ENCODE measurements around the gene MINDY4. TPM values are rescaled to one million over a fixed set of nuclear protein-coding genes. Genes with fewer than 3 reads are reported as not detected.

Gene MINDY4
- total and polyA plus RNA-seq, 4 donors, result 7.2 to 13.8 (median 9.1) TPM

DNA sequence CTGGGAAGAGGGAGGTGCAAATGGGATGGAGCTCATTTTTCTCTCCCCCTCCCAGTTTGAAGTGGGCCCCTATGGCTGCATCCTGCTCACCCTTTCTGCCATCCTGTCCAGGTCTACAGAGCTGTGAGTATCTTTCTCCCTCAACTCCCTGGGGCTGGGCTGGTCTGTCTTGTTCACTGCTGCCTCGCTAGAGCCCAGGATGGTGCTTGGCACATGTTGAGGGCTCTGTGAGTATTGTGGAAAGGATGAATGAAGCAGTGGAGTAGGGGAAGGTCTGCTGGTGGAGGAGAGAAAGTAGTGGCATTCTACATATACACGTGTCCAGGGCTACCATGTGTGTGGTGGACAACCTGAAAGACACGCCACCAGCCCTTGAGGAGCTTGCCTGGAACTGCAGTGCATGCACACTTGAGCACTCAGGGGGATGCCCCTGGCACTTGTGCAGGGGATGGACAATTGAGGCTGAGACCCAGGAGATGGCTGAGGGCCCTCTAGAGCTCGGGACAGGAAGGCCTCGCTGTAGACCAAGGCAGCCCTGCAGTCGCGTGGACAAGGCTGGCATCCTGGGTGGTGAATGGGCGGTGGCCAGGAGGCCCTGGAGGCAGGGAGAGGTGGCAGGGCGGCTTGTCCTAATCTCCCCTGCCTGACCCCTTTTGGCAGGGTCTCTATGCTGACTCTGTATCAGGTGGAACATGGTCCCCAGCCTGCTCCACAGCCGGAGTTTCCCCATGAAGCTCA lies 88.2 kb downstream of the MINDY4 start:
- H3K4me1 ChIP-seq (ENCODE audit: control insufficient read depth, insufficient read depth, low read length), result peaks cover 46% of the 10 kb centered on the region
- H3K36me3 ChIP-seq (ENCODE audit: control insufficient read depth, insufficient read depth, low read length), result peaks cover 31% of the 10 kb centered on the region
- no peak overlapping the region for H3K27ac ChIP-seq (ENCODE audit: low read depth, low read length)
- DNase-seq (ENCODE audit: low read depth in 4 of 6, low spot score in 6 of 6), result no peak
- H3K9me3 ChIP-seq (ENCODE audit: control insufficient read depth, insufficient read depth, low read length), result no peaks in the 10 kb centered on the region
- 88% methylated on average over 10 of the region's 10 CpGs for WGBS (ENCODE audit: insufficient coverage)
- H3K4me3 ChIP-seq (ENCODE audit: low read depth, low read length), result no peak overlapping the region
- H3K27me3 ChIP-seq (ENCODE audit: control insufficient read depth, insufficient read depth, low read length), result no peaks in the 10 kb centered on the region

- Histone ChIP-seq H3K27me3 (ENCODE audit: control insufficient read depth, insufficient read depth, low read length) (no peaks in the 10 kb centered on the region), H3K27ac (ENCODE audit: low read depth, low read length) (no peak overlapping the region), H3K4me1 (ENCODE audit: control insufficient read depth, insufficient read depth, low read length) (peaks cover 52% of the 10 kb centered on the region), H3K4me3 (ENCODE audit: low read depth, low read length) (no peak overlapping the region), H3K36me3 (ENCODE audit: control insufficient read depth, insufficient read depth, low read length) (peaks cover 26% of the 10 kb centered on the region), H3K9me3 (ENCODE audit: control insufficient read depth, insufficient read depth, low read length) (no peaks in the 10 kb centered on the region)
- 76% methylated on average over 7 of the region's 13 CpGs for WGBS (ENCODE audit: insufficient coverage)
- DNase-seq (ENCODE audit: low read depth in 4 of 6, low spot score in 6 of 6), result no peak
Observed at GRCh38 chr7:30859940-30860496, 88.8 kb downstream of the MINDY4 start.

GRCh38 chr7:30861612-30862011 lies 90.4 kb downstream of the MINDY4 start:
- WGBS (ENCODE audit: insufficient coverage), result 73% methylated on average over 7 of the region's 7 CpGs
- no peak overlapping the region for H3K27ac ChIP-seq (ENCODE audit: low read depth, low read length)

GRCh38 chr7:30862995-30863705 lies 91.9 kb downstream of the MINDY4 start:
- peak overlapping the region; percentile 53 for H3K27ac ChIP-seq (ENCODE audit: low read depth, low read length)
- no peaks in the 10 kb centered on the region for H3K27me3 ChIP-seq (ENCODE audit: control insufficient read depth, insufficient read depth, low read length)
- DNase-seq (ENCODE audit: low read depth in 4 of 6, low spot score in 6 of 6), result peak in 2 of 6 donors; percentile 26 to 36
- H3K36me3 ChIP-seq (ENCODE audit: control insufficient read depth, insufficient read depth, low read length), result peaks cover 26% of the 10 kb centered on the region
- no peaks in the 10 kb centered on the region for H3K9me3 ChIP-seq (ENCODE audit: control insufficient read depth, insufficient read depth, low read length)
- H3K4me3 ChIP-seq (ENCODE audit: low read depth, low read length), result no peak overlapping the region
- H3K4me1 ChIP-seq (ENCODE audit: control insufficient read depth, insufficient read depth, low read length), result peaks cover 61% of the 10 kb centered on the region
- 74% methylated on average over 9 of the region's 9 CpGs for WGBS (ENCODE audit: insufficient coverage)

More at GRCh38 chr7:30861612-30862011, 90.4 kb downstream of the MINDY4 start:
- H3K4me1 ChIP-seq (ENCODE audit: control insufficient read depth, insufficient read depth, low read length), result peaks cover 61% of the 10 kb centered on the region
- DNase-seq (ENCODE audit: low read depth in 4 of 6, low spot score in 6 of 6), result no peak
- H3K4me3 ChIP-seq (ENCODE audit: low read depth, low read length), result no peak overlapping the region
- H3K36me3 ChIP-seq (ENCODE audit: control insufficient read depth, insufficient read depth, low read length), result peaks cover 26% of the 10 kb centered on the region
- H3K27me3 ChIP-seq (ENCODE audit: control insufficient read depth, insufficient read depth, low read length), result no peaks in the 10 kb centered on the region
- no peaks in the 10 kb centered on the region for H3K9me3 ChIP-seq (ENCODE audit: control insufficient read depth, insufficient read depth, low read length)

DNA sequence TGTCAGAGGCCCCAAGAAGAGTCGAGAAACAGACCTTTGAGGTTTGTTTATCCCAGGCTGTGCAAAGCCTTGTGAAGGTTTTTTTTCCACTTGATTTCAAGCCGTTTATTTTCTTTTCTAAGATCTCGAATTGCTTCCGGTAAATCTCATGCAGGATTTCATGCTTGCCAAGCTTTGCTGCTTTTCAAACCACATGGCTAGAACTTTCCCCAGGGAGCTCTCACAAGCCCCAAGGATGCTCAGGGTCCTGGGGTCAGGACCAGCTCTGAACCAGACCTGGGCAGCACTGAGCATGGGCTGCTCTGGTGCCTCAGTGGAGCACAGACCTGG lies 92.5 kb downstream of the MINDY4 start:
- H3K9me3 ChIP-seq (ENCODE audit: control insufficient read depth, insufficient read depth, low read length), result no peaks in the 10 kb centered on the region
- H3K27ac ChIP-seq (ENCODE audit: low read depth, low read length), result peak overlapping the region; percentile 36
- peaks cover 26% of the 10 kb centered on the region for H3K36me3 ChIP-seq (ENCODE audit: control insufficient read depth, insufficient read depth, low read length)
- H3K4me3 ChIP-seq (ENCODE audit: low read depth, low read length), result no peak overlapping the region
- 47% methylated on average over 4 of the region's 4 CpGs for WGBS (ENCODE audit: insufficient coverage)
- peak in 1 of 6 donors; percentile 65 for DNase-seq (ENCODE audit: low read depth in 4 of 6, low spot score in 6 of 6)
- peaks cover 61% of the 10 kb centered on the region for H3K4me1 ChIP-seq (ENCODE audit: control insufficient read depth, insufficient read depth, low read length)
- no peaks in the 10 kb centered on the region for H3K27me3 ChIP-seq (ENCODE audit: control insufficient read depth, insufficient read depth, low read length)

DNA sequence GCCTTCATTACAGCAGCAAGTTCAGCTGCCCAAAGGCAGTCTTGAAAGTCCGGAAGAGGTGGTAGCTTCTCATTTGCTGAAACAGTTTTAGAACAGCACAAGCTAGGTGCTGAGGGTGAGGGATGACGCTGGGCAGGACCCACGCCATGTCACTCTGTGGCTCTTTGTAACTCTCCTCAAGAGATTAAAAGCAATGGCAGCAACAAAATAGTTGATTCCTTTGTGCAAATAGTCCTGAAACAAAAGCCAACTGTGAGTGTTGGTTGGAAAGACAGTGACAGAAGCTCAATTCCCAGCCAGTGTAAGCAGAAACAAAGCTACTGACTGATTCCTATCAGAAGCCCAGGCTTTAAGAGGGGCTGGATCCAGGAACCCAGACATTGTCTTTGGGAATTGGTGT lies 92.9 kb downstream of the MINDY4 start:
- peak overlapping the region; percentile 36 for H3K27ac ChIP-seq (ENCODE audit: low read depth, low read length)
- peak in 1 of 6 donors; percentile 38 for DNase-seq (ENCODE audit: low read depth in 4 of 6, low spot score in 6 of 6)
- 50% methylated on average over 1 of the region's 3 CpGs for WGBS (ENCODE audit: insufficient coverage)

DNA sequence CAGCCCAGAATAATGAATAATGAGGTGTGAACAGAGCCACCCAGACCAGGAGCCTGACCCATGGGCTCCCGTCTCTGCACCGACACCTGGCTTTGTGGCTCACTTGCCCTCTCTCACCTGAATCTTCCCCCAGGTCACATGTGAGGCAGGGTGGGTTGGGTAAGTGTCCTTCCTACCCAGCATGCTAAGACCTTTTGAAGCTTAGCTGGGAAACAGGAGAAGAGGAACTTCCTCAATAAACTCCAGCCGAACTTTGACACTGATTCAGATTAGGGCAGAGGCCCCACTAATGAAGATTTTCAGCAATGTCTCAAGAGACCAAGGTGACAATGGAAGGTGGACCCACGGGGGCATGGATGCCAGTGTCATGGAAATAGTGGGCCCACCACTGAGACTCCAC lies 93.9 kb downstream of the MINDY4 start:
- H3K4me3 ChIP-seq (ENCODE audit: low read depth, low read length), result no peak overlapping the region
- no peak for DNase-seq (ENCODE audit: low read depth in 4 of 6, low spot score in 6 of 6)
- 92% methylated on average over 2 of the region's 4 CpGs for WGBS (ENCODE audit: insufficient coverage)
- peaks cover 59% of the 10 kb centered on the region for H3K4me1 ChIP-seq (ENCODE audit: control insufficient read depth, insufficient read depth, low read length)
- H3K27ac ChIP-seq (ENCODE audit: low read depth, low read length), result no peak overlapping the region
- H3K9me3 ChIP-seq (ENCODE audit: control insufficient read depth, insufficient read depth, low read length), result no peaks in the 10 kb centered on the region
- H3K36me3 ChIP-seq (ENCODE audit: control insufficient read depth, insufficient read depth, low read length), result peaks cover 21% of the 10 kb centered on the region
- no peaks in the 10 kb centered on the region for H3K27me3 ChIP-seq (ENCODE audit: control insufficient read depth, insufficient read depth, low read length)

More for the DNA sequence above, 92.9 kb downstream of the MINDY4 start:
- Histone ChIP-seq H3K9me3 (ENCODE audit: control insufficient read depth, insufficient read depth, low read length) (no peaks in the 10 kb centered on the region), H3K36me3 (ENCODE audit: control insufficient read depth, insufficient read depth, low read length) (peaks cover 26% of the 10 kb centered on the region), H3K27me3 (ENCODE audit: control insufficient read depth, insufficient read depth, low read length) (no peaks in the 10 kb centered on the region), H3K4me1 (ENCODE audit: control insufficient read depth, insufficient read depth, low read length) (peaks cover 61% of the 10 kb centered on the region), H3K4me3 (ENCODE audit: low read depth, low read length) (no peak overlapping the region)

GRCh38 chr7:30865821-30866220 lies 94.6 kb downstream of the MINDY4 start:
- no peak overlapping the region for H3K27ac ChIP-seq (ENCODE audit: low read depth, low read length)
- H3K36me3 ChIP-seq (ENCODE audit: control insufficient read depth, insufficient read depth, low read length), result peaks cover 16% of the 10 kb centered on the region
- no peaks in the 10 kb centered on the region for H3K9me3 ChIP-seq (ENCODE audit: control insufficient read depth, insufficient read depth, low read length)
- 80% methylated on average over 3 of the region's 4 CpGs for WGBS (ENCODE audit: insufficient coverage)
- no peak overlapping the region for H3K4me3 ChIP-seq (ENCODE audit: low read depth, low read length)
- no peaks in the 10 kb centered on the region for H3K27me3 ChIP-seq (ENCODE audit: control insufficient read depth, insufficient read depth, low read length)
- H3K4me1 ChIP-seq (ENCODE audit: control insufficient read depth, insufficient read depth, low read length), result peaks cover 61% of the 10 kb centered on the region
- no peak for DNase-seq (ENCODE audit: low read depth in 4 of 6, low spot score in 6 of 6)

DNA sequence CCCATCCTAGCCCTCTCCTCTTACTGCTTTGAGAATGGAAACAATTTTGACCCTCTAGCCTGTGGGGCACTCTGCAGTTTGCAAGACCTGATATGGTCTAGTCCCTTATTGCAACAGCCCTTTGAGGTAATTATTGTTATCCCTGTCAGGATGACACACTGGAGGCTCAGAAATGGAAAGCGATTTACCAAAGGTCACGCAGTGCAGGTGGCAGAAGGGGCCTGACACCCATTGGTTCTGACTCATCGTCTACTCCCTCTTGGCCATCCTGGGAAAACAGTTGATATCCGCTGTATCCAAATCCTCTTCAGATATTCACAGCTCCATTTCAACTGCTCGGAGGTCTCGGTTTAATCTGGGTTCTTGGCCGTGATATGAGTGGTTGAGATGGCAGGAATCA lies 95.7 kb downstream of the MINDY4 start:
- Histone ChIP-seq H3K9me3 (ENCODE audit: control insufficient read depth, insufficient read depth, low read length) (no peaks in the 10 kb centered on the region), H3K36me3 (ENCODE audit: control insufficient read depth, insufficient read depth, low read length) (peaks cover 17% of the 10 kb centered on the region), H3K27me3 (ENCODE audit: control insufficient read depth, insufficient read depth, low read length) (no peaks in the 10 kb centered on the region), H3K4me3 (ENCODE audit: low read depth, low read length) (no peak overlapping the region), H3K27ac (ENCODE audit: low read depth, low read length) (no peak overlapping the region), H3K4me1 (ENCODE audit: control insufficient read depth, insufficient read depth, low read length) (peaks cover 53% of the 10 kb centered on the region)
- 90% methylated on average over 3 of the region's 7 CpGs for WGBS (ENCODE audit: insufficient coverage)
- no peak for DNase-seq (ENCODE audit: low read depth in 4 of 6, low spot score in 6 of 6)

All from spinal cord (tissue), 10 donors.